ENCODE measurements around the gene TEX26. TPM values are rescaled to one million over a fixed set of nuclear protein-coding genes. Genes with fewer than 3 reads are reported as not detected.
A peak's percentile ranks its signal among the peaks of the same experiment; 100 is the strongest.

Gene TEX26
- total RNA-seq, 1 donor = not detected

DNA sequence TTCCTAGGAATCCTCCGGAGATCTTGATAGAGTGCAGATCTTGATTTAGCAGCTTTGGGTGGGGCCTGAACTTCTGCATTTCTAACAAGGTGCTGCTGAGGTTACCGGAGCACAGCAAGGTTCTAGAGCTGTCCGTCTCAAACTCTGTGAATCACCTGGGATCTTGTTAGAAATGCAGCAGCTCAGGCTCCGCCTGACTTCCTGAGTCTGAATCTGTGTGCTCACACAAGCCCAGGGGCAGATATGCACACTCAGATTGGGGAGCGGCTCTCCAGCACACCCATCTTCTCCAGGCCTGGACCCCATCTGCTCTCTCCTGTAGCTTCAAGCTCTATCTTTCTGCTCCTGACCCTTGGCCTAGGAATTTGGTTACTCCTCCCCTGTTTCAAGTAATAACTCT, 3.5 kb upstream of the TEX26 start:
- TF ChIP-seq, protein P1, sequence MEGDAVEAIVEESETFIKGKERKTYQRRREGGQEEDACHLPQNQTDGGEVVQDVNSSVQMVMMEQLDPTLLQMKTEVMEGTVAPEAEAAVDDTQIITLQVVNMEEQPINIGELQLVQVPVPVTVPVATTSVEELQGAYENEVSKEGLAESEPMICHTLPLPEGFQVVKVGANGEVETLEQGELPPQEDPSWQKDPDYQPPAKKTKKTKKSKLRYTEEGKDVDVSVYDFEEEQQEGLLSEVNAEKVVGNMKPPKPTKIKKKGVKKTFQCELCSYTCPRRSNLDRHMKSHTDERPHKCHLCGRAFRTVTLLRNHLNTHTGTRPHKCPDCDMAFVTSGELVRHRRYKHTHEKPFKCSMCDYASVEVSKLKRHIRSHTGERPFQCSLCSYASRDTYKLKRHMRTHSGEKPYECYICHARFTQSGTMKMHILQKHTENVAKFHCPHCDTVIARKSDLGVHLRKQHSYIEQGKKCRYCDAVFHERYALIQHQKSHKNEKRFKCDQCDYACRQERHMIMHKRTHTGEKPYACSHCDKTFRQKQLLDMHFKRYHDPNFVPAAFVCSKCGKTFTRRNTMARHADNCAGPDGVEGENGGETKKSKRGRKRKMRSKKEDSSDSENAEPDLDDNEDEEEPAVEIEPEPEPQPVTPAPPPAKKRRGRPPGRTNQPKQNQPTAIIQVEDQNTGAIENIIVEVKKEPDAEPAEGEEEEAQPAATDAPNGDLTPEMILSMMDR (IDR thresholded peaks at IDR 0.05; ENCODE audit: extremely low read depth, low read depth, low read length) = no peak
- DNase-seq (ENCODE audit: insufficient read length, low spot score, missing footprints) = no peak

GRCh38 chr13:30933354-30933670, 856 bp downstream of the TEX26 start:
- no peak for DNase-seq (ENCODE audit: insufficient read length, low spot score, missing footprints)
- Histone ChIP-seq H3K79me2 (ENCODE audit: insufficient read depth, low read length) (no peaks in the 10 kb centered on the region), H2AFZ (ENCODE audit: low read length) (no peak overlapping the region), H3K4me1 (ENCODE audit: insufficient read depth, low read length) (no peaks in the 10 kb centered on the region), H3K27me3 (ENCODE audit: insufficient read depth, low read length) (peaks cover 36% of the 10 kb centered on the region), H3K4me3 (ENCODE audit: insufficient read depth, low read length) (no peak overlapping the region), H3K36me3 (ENCODE audit: insufficient read depth, low read length) (no peaks in the 10 kb centered on the region), H3K9me3 (ENCODE audit: low read depth, low read length) (peaks cover 2% of the 10 kb centered on the region), H3K4me2 (ENCODE audit: insufficient read depth, low read length) (no peak overlapping the region), H4K20me1 (ENCODE audit: insufficient read depth, low read length) (no peaks in the 10 kb centered on the region), H3K27ac (ENCODE audit: low read depth, low read length) (no peak overlapping the region)
- TF ChIP-seq, protein P1 (IDR thresholded peaks at IDR 0.05; ENCODE audit: extremely low read depth, low read depth, low read length) = no peak

More for the DNA sequence above, 3.5 kb upstream of the TEX26 start:
- no peaks in the 10 kb centered on the region for H4K20me1 ChIP-seq (ENCODE audit: insufficient read depth, low read length)
- H3K9me3 ChIP-seq (ENCODE audit: low read depth, low read length) = no peaks in the 10 kb centered on the region
- H3K4me2 ChIP-seq (ENCODE audit: insufficient read depth, low read length) = no peak overlapping the region
- H3K4me3 ChIP-seq (ENCODE audit: insufficient read depth, low read length) = no peak overlapping the region
- peaks cover 27% of the 10 kb centered on the region for H3K27me3 ChIP-seq (ENCODE audit: insufficient read depth, low read length)
- H3K4me1 ChIP-seq (ENCODE audit: insufficient read depth, low read length) = no peaks in the 10 kb centered on the region
- peaks cover 18% of the 10 kb centered on the region for H3K36me3 ChIP-seq (ENCODE audit: insufficient read depth, low read length)
- no peaks in the 10 kb centered on the region for H3K79me2 ChIP-seq (ENCODE audit: insufficient read depth, low read length)
- H2AFZ ChIP-seq (ENCODE audit: low read length) = no peak overlapping the region
- H3K27ac ChIP-seq (ENCODE audit: low read depth, low read length) = no peak overlapping the region

DNA sequence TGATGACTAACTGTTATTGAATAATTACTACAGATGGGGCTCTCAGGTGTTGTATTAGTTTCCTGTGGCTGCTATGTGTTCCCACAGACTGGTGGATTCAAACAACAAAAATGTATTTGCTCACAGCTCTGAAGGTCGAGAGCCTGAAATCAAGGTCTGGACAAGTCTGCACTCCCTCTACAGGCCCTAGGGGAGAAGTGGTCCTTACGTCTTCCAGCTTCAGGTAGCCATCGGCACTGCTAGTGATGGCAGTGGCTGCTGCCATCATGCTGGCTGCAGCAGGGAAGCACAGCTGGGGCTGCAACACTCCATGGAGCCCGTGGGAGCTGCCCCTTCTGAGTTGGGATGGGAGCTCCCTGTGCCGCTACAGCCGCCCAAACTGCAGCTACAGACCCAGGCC, 1.9 kb downstream of the TEX26 start:
- no peak for DNase-seq (ENCODE audit: insufficient read length, low spot score, missing footprints)
- no peaks in the 10 kb centered on the region for H3K4me1 ChIP-seq (ENCODE audit: insufficient read depth, low read length)
- no peaks in the 10 kb centered on the region for H4K20me1 ChIP-seq (ENCODE audit: insufficient read depth, low read length)
- no peak overlapping the region for H2AFZ ChIP-seq (ENCODE audit: low read length)
- H3K36me3 ChIP-seq (ENCODE audit: insufficient read depth, low read length) = no peaks in the 10 kb centered on the region
- TF ChIP-seq, protein P1 (IDR thresholded peaks at IDR 0.05; ENCODE audit: extremely low read depth, low read depth, low read length) = peak; percentile 19
- peaks cover 3% of the 10 kb centered on the region for H3K9me3 ChIP-seq (ENCODE audit: low read depth, low read length)
- peaks cover 36% of the 10 kb centered on the region for H3K27me3 ChIP-seq (ENCODE audit: insufficient read depth, low read length)
- no peaks in the 10 kb centered on the region for H3K79me2 ChIP-seq (ENCODE audit: insufficient read depth, low read length)
- H3K4me3 ChIP-seq (ENCODE audit: insufficient read depth, low read length) = no peak overlapping the region
- H3K27ac ChIP-seq (ENCODE audit: low read depth, low read length) = no peak overlapping the region
- H3K4me2 ChIP-seq (ENCODE audit: insufficient read depth, low read length) = no peak overlapping the region

- no peaks in the 10 kb centered on the region for H3K79me2 ChIP-seq (ENCODE audit: insufficient read depth, low read length)
- H3K4me2 ChIP-seq (ENCODE audit: insufficient read depth, low read length) = no peak overlapping the region
- no peak overlapping the region for H2AFZ ChIP-seq (ENCODE audit: low read length)
- H3K27ac ChIP-seq (ENCODE audit: low read depth, low read length) = no peak overlapping the region
- H3K4me3 ChIP-seq (ENCODE audit: insufficient read depth, low read length) = no peak overlapping the region
- peaks cover 36% of the 10 kb centered on the region for H3K27me3 ChIP-seq (ENCODE audit: insufficient read depth, low read length)
- no peaks in the 10 kb centered on the region for H3K36me3 ChIP-seq (ENCODE audit: insufficient read depth, low read length)
- TF ChIP-seq, protein P1 (IDR thresholded peaks at IDR 0.05; ENCODE audit: extremely low read depth, low read depth, low read length) = no peak
- DNase-seq (ENCODE audit: insufficient read length, low spot score, missing footprints) = no peak
- no peaks in the 10 kb centered on the region for H3K4me1 ChIP-seq (ENCODE audit: insufficient read depth, low read length)
- H4K20me1 ChIP-seq (ENCODE audit: insufficient read depth, low read length) = no peaks in the 10 kb centered on the region
- H3K9me3 ChIP-seq (ENCODE audit: low read depth, low read length) = peaks cover 3% of the 10 kb centered on the region
Observed at GRCh38 chr13:30934803-30935202, 2.3 kb downstream of the TEX26 start.
